KG1 (cell line): Measurements from ENCODE around the gene DGUOK.
"Not testable (repeated sequence)": the region's sequence is repeated elsewhere in the genome, so short reads cannot be mapped to it uniquely, and the experiment has no call there.

ENCODE experiments used
- DNase-seq: peaks from one replicate; lab custom pipeline; 2025; lab: John Stamatoyannopoulos, UW

The DGUOK gene

DNA sequence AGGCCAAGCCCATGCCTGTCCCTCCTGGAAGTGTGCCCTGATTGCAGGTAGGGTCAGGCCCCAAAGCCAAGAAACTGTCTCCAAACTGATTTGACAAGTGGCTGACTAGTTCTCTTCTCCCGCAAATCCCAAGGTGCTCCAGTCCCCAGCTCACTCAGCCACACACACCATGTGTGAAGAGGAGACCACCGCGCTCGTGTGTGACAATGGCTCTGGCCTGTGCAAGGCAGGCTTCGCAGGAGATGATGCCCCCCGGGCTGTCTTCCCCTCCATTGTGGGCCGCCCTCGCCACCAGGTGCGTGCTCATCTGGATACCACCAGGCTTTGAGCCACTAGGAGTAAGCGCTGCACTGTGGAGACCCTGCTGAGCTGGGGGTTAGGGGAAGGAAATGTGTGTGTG lies 25.5 kb upstream of the DGUOK start:
- no peak for DNase-seq

DNA sequence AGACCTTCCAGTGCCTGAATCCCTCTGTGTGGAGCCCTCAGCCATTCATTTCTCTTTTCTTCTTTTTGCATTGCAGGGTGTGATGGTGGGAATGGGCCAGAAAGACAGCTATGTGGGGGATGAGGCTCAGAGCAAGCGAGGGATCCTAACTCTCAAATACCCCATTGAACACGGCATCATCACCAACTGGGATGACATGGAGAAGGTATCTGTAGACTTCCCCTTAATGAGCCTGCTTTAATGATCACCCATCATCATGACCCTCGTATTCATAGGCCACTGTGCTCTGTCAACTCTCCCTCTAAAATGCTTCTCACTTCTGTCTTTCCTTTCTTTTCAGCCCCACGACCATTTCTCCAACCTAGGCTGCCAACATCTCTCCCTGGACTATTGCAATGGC lies 24.4 kb upstream of the DGUOK start:
- no peak for DNase-seq

DNA sequence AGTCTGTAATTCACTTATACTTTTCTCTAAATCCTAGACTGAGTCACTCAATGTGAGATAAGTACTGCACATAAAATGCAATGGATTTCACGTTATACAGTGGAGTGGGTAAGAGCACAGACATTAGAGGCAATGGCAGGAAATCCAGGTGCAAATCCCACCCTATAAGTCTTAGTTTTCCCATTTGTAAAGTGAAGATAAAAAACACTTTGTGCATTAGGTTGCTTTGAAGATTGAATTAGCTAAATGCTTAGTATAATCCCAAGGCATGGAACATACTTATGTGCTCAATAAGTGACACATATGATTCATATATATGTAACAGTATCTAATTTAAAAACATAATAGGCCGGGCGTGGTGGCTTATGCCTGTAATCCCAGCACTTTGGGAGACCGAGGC lies 23.4 kb upstream of the DGUOK start:
- no peak for DNase-seq

DNA sequence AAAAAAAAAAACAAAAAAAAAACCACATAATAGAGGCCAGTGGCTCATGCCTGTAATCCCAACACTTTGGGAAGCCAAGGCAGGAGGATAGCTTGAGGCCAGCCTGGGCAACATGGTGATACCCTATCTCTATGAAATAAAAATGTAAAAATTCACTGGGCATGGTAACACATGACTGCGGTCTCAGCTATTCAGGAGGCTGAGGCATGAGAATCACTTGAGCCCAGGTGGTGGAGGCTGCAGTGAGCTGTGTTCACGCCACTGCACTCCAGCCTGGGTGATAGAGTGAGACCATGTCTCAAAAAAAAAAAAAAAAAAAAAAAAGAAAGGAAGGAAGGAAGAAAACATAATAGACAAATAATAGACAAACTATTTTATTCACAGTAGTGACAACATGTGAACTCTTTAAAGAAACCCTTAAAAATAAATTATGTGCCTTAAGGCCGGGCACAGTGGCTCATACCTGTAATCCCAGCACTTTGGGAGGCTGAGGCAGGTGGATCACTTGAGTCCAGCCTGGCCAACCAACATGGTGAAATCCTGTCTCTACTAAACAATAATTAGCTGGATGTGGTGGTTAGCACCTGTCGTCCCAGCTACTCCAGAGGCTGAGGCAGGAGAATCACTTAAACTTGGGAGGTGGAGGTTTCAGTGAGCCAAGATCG lies 22.6 kb upstream of the DGUOK start:
- DNase-seq, result not testable (repeated sequence)

DNA sequence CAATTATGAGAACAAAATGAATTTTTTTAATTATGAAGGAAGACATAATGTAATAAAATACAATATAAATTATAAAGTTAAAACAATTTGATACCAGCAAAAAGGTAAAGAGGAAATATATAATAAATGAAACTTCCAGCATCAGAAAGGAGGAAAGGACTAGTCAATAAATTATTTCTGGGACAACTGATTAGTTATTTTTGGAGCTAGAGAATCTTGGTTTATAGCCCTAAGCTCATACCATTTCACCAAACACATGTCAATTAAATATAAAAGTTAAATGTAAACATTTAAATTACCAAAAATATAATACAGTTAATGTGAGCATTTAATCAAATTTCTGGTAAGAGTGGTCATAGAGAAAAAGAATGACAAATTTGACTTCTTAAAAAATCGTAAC lies 21.7 kb upstream of the DGUOK start:
- DNase-seq, result no peak

DNA sequence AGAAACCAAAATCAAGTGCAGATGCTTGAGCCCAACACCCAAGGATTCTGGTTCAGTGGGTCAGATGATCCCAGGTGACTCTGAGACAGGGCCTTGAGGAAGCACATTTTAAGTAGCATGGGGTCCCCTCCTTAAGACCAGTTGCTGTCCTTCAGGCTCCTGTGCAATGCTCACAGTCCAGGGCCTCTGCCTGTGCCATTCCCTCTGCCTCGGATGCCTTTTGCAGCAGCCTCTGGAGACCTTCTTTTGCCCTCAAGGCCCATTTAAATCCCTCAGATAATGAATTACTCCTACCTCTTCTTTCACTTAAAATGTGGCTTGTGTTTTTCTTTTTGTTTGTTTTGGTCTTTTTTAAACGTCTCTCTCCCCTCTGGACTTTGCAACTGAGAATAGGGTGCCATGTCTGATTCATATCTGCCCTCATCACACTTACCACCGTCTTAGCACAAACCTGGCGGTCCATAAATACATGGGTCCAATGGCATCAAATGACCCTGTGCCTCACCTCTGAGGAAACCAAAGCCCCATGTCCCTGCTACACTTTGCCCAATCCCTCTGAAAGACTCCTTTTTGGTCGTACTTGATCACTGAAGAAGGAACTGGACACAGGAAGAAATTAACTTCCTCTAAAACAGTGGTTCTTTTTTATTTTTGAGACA lies 19.7 kb upstream of the DGUOK start:
- DNase-seq, result no peak

DNA sequence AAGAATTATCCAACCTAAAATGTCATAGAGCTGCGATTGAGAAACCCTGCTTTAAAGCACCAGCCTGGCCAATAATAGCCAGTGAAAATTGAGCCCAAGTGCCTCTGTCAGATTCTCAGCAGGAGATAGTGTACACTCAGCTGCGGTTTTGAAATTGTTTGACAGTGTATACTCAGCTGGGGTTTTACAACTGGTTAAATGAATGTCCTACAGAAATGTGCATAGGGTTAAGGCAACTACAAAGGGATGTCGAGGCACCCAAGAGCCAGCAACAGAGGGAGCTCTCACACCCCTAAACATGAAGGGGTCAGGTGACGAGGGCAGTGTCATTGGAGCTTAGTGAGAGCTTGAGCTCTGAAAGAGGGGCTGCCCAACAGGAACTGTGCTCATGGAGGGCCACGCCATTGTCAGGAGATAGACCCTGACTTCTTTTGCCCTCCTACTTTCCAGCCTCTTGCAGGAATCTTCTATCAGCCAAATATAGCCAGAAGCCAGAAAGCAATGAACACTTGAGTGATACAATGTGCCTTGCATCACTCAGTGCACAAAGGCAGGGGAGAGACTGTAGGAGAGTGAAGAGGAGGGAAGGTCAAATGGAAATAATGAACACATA lies 18.7 kb upstream of the DGUOK start:
- no peak for DNase-seq

DNA sequence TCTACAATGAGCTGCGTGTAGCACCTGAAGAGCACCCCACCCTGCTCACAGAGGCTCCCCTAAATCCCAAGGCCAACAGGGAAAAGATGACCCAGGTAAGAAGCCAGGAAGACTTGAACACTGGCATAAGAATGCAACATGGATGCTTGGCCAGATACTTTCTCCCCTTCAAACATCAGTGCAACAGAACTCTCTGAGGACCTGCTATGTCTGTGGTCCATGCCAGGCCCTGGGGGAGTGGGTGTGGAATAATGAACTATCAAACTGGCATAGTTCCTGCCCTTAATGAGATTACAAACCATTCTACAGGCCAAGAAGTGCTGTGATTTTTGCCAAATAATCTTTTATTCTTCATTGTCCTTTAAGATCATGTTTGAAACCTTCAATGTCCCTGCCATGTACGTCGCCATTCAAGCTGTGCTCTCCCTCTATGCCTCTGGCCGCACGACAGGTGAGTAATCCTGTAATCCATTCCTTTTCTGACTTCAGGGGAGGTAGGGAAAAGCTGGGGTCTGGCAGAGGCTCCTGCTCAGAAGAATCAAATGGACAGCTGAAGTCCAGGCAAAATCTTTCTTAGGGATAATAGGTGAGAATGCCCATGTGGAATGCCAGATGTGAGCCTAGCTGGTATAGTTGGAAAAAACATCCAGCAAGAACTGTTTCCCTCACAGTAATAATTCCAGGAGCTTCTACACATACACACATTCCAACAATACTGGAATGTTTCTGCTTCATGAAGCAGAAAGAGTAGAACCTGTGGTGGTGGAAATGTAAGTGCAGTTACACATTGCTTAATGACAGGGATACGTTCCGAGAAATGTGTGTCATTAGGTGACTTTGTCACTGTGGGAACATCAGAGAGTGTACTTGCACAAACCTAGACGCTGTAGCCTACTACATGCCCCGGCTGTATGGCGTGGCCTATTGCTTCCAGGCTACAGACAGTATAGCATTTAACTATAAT lies 17.7 kb upstream of the DGUOK start:
- no peak for DNase-seq

DNA sequence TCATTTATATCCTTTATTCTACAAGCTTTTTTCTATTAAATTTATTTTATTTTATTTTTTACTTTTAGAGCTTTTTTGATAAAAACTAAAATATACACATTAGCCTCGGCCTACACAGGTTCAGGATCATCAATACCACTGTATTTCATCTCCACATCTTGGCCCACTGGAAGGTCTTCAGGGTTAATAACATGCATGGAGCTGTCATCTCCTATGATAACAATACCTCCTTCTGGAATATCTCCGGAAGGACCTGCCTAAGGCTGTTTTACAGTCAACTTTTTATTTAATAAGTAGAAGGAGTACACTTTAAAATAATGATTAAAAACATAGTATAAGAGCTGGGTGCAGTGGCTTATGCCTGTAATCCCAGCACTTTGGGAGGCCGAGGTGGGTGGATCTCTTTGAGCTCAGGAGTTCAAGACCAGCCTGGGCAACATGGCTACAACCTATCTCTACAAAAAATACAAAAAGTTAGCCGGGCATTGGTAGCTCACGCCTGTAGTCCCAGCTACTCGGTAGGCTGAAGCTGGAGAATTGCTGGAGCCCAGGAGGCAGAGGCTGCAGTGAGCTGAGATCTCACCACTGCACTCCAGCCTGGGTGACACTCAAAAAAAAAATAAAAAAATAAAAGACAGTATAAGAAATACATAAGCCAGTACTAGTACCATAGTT lies 15.7 kb upstream of the DGUOK start:
- DNase-seq, result no peak

DNA sequence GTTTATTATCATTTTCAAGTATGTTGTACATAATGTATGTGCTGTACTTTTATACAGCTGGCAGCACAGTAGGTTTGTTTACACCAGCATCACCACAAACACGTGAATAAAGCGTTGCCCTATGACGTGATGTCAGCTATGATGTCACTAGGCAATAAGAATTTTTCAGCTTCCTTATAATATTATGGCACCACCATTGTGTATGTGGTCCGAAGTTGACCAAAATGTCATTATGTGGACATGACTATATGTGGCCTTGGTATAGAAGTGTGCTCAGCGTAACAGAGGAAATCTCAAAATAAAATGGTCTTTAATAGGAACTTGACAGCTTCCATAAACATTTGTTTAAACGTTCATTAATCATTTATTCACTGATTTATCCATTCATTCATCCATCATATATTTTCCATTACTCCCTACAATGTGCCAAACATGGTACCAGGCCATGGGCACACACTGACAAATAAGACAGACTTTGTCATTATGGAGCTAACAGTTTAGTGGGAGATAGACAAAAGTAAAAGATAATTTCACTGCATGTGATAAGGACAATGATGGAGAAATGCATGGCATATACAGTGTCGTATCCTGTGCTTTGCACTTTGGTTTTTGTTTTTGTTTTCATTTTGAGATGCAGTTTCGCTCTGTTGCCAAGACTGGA lies 15.0 kb upstream of the DGUOK start:
- no peak for DNase-seq

DNA sequence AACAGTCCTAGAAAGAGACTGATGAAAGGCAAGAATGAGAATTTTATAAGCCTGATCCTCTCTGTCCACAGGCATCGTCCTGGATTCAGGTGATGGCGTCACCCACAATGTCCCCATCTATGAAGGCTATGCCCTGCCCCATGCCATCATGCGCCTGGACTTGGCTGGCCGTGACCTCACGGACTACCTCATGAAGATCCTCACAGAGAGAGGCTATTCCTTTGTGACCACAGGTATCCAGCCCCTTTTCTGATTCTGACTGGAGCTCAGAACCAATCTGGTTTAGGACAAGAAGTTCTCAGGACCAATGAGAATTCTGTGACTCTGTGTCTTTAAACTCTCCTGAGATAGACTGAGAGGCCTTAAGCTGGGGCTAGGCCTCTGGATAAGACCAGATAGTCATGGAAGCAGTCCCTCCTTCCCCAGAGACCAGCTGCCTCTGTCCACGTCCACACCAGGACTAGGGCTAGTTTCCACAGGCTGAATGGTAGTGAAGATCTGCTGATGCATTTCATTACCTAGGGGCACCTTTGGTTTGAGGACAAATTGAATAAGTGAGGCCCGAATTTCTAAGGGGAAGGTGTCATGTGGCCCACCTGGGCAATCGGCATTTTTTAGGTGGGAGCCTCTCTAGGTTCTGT lies 13.1 kb upstream of the DGUOK start:
- DNase-seq, result no peak

DNA sequence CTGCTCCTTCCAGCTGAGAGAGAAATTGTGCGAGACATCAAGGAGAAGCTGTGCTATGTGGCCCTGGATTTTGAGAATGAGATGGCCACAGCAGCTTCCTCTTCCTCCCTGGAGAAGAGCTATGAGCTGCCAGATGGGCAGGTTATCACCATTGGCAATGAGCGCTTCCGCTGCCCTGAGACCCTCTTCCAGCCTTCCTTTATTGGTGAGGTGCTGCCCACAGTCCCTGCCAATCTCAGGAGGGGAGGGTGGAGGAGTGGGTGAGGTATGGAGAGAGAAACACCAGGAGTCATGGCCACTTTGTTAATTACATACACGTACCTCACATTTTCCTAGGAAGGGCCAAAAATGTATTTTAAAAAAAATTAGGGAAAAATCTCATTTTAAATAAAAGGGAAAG lies 12.0 kb upstream of the DGUOK start:
- DNase-seq, result no peak

DNA sequence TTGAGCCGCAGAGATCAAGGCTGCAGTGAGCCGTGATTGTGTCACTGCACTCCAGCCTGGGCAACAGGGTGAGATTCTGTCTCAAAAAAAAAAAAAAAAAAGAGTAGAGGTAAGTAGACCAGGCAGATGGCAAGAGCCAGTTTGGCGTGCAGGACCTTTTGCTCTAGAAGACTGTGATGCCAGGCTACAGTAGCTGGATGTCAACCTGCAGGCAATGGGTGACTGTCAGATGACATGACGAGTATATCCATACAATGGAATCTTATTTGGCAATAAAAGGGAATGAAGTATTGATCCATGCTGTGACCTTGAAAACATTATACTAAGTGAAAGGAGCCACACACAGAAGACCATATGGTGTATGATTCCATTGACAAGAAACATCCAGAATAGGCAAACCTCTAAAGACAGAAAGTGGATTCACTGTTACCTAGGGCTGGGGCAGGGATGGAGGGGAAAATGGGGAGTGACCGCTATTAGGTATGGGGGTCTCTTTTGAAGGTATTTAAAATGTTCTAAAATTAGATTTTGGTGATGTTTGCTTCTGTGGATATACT lies 11.2 kb upstream of the DGUOK start:
- no peak for DNase-seq

DNA sequence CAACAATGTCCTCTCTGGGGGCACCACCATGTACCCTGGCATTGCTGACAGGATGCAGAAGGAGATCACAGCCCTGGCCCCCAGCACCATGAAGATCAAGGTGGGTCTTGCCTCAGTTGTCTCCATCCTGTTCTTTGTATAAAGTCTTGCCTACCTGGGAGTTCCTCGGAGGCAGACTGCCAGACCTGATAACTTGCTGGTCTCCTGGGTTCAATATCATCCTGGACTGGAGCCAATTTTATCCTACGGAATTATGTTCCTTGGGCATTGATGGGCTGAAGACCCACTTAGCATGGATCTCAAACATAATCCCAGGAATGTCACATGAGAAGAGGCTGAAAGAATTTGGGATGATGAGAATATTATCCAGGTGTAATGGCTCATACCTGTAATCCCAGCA lies 10.0 kb upstream of the DGUOK start:
- no peak for DNase-seq

DNA sequence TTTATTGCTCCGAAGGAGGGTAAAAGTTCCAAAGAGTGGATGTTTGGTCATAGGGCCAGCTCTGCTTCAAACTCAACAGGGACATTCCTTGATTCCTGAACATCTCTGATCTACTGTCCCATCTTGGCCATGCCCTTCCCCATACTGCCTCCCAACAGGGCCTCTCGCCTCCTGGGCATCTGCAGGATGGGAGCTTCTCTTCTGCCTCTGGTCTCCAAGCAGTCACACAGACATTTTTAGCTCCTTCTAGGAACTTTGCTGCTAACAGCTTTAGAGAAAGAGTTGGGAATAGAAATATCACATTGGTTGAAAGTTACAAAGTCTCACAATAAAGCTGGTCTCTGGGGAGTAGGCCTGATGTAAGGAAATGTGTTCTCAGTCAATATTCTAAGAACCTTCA lies 9.4 kb upstream of the DGUOK start:
- no peak for DNase-seq

DNA sequence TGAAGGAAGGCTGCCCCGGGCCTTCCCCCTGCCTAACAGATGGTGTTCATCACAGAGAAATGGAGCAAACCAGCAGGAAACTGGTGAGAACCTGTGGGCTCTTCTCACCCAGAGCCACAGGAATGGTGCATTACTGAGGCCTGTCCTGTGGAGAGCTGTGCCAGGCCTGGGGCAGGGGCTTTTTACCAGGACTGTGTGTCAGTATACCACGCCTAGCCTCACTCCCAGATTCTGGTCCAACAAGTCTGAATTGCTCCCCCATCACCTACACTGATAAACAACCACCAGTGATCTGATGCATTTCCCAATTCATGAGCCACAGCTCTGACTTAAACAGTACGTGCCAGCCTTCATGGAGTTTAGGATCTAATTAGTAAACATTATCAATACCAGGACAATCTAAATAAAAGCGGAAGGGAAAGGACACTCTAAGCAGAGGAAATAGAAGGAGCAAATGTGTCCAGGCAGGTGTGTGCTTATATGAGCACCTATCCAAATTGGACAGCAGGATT lies 8.9 kb upstream of the DGUOK start:
- DNase-seq, result no peak

DNA sequence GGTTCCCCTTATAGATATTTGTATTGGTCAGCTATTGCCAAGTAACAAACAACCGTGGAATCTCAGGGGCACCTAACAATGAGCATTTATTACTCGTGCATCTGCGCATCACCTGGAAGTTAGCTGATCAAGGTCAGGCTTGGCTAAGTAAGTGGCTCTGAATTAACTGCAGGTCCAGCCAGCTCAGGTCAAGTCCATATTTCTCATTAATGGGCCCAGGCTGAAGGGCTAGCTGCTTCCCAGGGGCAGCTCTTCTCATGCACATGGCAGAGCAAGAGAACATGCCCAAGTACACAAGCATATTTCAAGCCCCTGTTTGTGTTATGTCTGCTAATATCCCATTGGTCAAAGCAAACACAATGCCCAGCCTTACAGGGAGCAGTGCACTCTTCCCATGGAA lies 7.8 kb upstream of the DGUOK start:
- no peak for DNase-seq

DNA sequence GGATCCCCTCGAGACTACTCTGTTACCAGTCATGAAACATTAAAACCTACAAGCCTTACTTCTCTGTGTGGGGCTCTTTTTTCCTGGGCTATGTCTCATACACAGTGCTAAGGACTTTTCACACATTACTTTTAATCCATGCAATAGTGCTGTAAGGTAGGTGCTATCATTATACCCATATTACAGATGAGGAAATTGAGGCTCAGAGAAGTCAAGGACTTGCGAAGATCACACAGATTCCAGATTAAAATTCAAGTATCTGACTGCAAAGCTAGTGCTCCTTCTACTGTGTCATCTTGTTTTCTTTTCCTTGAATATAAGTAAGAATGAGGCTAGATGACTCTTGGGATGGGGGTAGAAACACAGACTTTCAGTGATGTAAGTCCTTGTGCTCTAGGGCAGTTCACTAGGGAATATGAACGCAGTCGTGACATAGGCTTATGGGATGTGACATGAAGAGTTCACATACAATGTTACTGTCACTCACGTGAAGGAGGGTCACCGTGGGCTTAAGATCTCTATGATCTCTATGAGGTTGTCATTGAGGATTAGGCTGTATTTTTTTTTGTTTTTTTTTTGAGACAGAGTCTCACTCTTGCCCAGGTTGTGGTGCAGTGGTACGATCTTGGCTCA lies 7.0 kb upstream of the DGUOK start:
- no peak for DNase-seq

DNA sequence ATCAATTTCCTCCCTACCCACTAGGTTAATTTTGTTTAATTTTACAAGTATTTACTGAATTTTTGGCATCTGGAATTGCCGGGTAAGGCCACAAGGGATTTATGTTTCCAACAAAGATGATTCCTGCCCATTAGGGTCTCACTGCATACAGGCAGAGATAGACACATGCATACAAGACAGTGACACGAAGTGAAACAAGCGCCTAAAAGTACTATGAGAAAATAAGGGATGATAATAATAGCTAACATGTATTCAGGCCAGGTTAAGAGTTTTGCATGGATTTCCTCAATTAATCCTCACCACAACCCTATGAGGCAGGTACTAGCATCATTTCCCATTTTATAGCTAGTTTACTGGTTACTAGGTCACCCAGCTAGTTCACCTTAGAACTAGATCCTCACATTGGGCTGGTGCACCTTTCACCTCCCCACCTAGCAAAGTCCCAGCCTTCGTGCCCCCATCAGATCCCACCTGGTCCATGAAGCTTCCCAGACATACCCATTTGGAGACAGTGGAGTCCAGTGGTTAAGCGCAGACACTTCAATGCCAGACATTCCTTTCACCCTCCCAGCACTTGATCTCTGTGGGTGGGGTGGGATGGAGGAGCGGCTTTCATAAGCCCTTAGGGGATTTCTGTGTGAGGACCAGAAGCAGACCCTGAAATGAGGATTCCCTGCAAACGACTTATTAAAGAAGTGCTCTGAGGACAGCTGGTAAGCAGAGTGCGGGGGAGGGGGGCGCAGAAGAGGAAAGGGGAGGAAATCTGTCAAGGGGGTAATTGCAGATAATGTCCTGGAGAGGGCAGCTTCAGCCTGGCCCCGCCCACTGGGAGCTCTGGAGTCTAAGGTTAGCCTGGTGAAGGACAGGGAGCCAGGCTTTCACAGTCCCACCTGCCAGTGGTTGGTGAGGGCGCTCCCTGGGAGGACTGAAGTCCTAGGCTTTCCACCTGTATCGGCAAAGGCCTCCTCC lies 5.8 kb upstream of the DGUOK start:
- no peak for DNase-seq
